ENCODE data around the gene APOBEC3A.

DNA sequence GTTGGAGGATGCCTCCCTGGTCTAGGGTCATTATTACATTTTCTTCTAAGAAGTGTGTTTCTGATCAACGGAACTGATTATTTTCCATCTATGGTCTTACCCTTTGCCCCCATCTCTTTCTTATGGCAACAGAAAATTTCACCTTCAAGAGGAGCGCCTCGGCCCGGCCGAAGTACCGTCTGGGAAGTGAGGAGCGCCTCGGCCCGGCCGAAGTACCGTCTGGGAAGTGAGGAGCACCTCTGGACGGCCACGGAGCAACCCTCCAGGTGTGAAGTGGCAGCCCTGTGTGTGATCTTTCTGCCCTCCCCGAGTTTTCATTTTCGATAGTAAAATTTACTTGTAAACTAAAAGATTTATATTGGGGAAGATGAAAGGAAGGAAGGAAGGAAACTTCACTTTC, 53.5 kb downstream of the APOBEC3A start:
- TF ChIP-seq, protein P1, sequence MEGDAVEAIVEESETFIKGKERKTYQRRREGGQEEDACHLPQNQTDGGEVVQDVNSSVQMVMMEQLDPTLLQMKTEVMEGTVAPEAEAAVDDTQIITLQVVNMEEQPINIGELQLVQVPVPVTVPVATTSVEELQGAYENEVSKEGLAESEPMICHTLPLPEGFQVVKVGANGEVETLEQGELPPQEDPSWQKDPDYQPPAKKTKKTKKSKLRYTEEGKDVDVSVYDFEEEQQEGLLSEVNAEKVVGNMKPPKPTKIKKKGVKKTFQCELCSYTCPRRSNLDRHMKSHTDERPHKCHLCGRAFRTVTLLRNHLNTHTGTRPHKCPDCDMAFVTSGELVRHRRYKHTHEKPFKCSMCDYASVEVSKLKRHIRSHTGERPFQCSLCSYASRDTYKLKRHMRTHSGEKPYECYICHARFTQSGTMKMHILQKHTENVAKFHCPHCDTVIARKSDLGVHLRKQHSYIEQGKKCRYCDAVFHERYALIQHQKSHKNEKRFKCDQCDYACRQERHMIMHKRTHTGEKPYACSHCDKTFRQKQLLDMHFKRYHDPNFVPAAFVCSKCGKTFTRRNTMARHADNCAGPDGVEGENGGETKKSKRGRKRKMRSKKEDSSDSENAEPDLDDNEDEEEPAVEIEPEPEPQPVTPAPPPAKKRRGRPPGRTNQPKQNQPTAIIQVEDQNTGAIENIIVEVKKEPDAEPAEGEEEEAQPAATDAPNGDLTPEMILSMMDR (IDR thresholded peaks at IDR 0.05): no peak
- no peak for TF ChIP-seq POLR2A (IDR thresholded peaks at IDR 0.05)

All from lower leg skin (tissue), 3 donors.